ENCODE measurements around the gene SLC1A5.

DNA sequence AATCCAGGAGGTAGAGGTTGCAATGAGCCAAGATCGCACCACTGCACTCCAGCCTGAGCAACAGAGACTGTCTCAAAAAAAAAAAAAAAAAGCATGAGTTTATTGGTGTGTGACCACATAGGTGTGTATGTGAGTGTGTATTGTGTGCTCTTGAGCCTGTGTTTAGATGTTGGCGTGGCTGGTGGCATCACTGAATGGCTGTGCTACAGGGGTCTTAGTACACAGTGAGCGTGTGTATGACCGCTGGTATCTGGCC, 2.5 kb downstream of the SLC1A5 start:
- TF ChIP-seq, protein P1, sequence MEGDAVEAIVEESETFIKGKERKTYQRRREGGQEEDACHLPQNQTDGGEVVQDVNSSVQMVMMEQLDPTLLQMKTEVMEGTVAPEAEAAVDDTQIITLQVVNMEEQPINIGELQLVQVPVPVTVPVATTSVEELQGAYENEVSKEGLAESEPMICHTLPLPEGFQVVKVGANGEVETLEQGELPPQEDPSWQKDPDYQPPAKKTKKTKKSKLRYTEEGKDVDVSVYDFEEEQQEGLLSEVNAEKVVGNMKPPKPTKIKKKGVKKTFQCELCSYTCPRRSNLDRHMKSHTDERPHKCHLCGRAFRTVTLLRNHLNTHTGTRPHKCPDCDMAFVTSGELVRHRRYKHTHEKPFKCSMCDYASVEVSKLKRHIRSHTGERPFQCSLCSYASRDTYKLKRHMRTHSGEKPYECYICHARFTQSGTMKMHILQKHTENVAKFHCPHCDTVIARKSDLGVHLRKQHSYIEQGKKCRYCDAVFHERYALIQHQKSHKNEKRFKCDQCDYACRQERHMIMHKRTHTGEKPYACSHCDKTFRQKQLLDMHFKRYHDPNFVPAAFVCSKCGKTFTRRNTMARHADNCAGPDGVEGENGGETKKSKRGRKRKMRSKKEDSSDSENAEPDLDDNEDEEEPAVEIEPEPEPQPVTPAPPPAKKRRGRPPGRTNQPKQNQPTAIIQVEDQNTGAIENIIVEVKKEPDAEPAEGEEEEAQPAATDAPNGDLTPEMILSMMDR (IDR thresholded peaks at IDR 0.05; ENCODE audit: low read length): no peak
- TF ChIP-seq EZH2phosphoT487 (IDR thresholded peaks at IDR 0.05; ENCODE audit: low read length) (no peak), EZH2 (optimal IDR thresholded peaks at IDR 0.05; ENCODE audit: low read depth, low read length) (no peak)

All from MM.1S (cell line).